GM19023 (cell line): ENCODE results near the gene SACM1L.
A peak's percentile ranks its signal among the peaks of the same experiment; 100 is the strongest.

ENCODE experiments used
- ATAC-seq: cut with Tn5 transposase; IDR thresholded peaks from one replicate; pipeline ENCODE4 v1.9.1; 2021; ENCODE audit warnings: mild to moderate bottlenecking, moderate library complexity; ENCODE audit not compliant: unreplicated experiment

Gene SACM1L

GRCh38 chr3:45688882-45689786 is at the start of gene SACM1L:
Gene SACM1L, plus strand, starts transcription at chr3:45689396. Its CDS starts 70 bp downstream, at chr3:45689466.
- peak; percentile 83 for ATAC-seq

- ATAC-seq = no peak
Observed at GRCh38 chr3:45640091-45640507, 49.1 kb upstream of the SACM1L start.

GRCh38 chr3:45640724-45641361 is 48.4 kb upstream of the SACM1L start:
- no peak for ATAC-seq

GRCh38 chr3:45641756-45642155 is 47.4 kb upstream of the SACM1L start:
- ATAC-seq = no peak

- ATAC-seq = no peak
Observed at GRCh38 chr3:45642731-45643152, 46.5 kb upstream of the SACM1L start.

GRCh38 chr3:45644063-45644790 is 45.0 kb upstream of the SACM1L start:
- ATAC-seq = no peak

- no peak for ATAC-seq
Observed at GRCh38 chr3:45644791-45645201, 44.4 kb upstream of the SACM1L start.

GRCh38 chr3:45646051-45646585 is 43.1 kb upstream of the SACM1L start:
- ATAC-seq = no peak

GRCh38 chr3:45647148-45647619 is 42.0 kb upstream of the SACM1L start:
- no peak for ATAC-seq

- no peak for ATAC-seq
Observed at GRCh38 chr3:45653205-45653604, 36.0 kb upstream of the SACM1L start.

- ATAC-seq = no peak
Observed at GRCh38 chr3:45654397-45654944, 34.7 kb upstream of the SACM1L start.

GRCh38 chr3:45655906-45656305 is 33.3 kb upstream of the SACM1L start:
- no peak for ATAC-seq

GRCh38 chr3:45656575-45657363 is 32.4 kb upstream of the SACM1L start:
- ATAC-seq = peak; percentile 55

GRCh38 chr3:45657853-45658252 is 31.3 kb upstream of the SACM1L start:
- peak; percentile 65 for ATAC-seq

GRCh38 chr3:45659661-45660566 is 29.3 kb upstream of the SACM1L start:
- ATAC-seq = no peak

GRCh38 chr3:45660567-45660901 is 28.7 kb upstream of the SACM1L start:
- ATAC-seq = no peak

GRCh38 chr3:45664578-45664977 is 24.6 kb upstream of the SACM1L start:
- ATAC-seq = peak; percentile 77

GRCh38 chr3:45665101-45665572 is 24.1 kb upstream of the SACM1L start:
- no peak for ATAC-seq
